BJ (cell line): Measurements from ENCODE around the gene R3HDM2. TPM values are rescaled to one million over a fixed set of nuclear protein-coding genes. Genes with fewer than 3 reads are reported as not detected.

Source experiments
- CTCF ChIA-PET: fragments of 350-600 bp; formaldehyde crosslinking; extraction: SDS; loops from one replicate; lab custom pipeline; 2021; ENCODE audit warnings: antibody characterized with exemption, inconsistent platforms; lab: Yijun Ruan, JAX
- POLR2A ChIA-PET: fragments of 300-600 bp; sonication (Branson Sonifier 250); formaldehyde crosslinking; extraction: SDS; loops from one replicate; lab custom pipeline; 2021; ENCODE audit warnings: antibody characterized with exemption; lab: Charles Lee
- DNase-seq: peaks from one replicate; pipeline ENCODE4 v3.0.0-alpha.2; 2011; ENCODE audit warnings: low read depth
- H3K27me3 ChIP-seq: 2 replicates; pipeline ENCODE4 v1.6.0; 2011; ENCODE audit warnings: low read length; ENCODE audit not compliant: control insufficient read depth, insufficient read depth
- H3K36me3 ChIP-seq: 2 replicates; pipeline ENCODE4 v1.5.1; 2011; ENCODE audit warnings: low read length; ENCODE audit not compliant: control insufficient read depth, insufficient read depth
- H3K4me3 ChIP-seq: 2 replicates; pipeline ENCODE4 v1.5.1; 2011; ENCODE audit warnings: low read depth, mild to moderate bottlenecking, control low read depth, low read length
- CTCF ChIP-seq: IDR thresholded peaks from 2 replicates; pipeline ENCODE4 v1.5.1; 2011; ENCODE audit warnings: low read depth, mild to moderate bottlenecking, control low read depth, inconsistent platforms, low read length, moderate library complexity; ENCODE audit not compliant: insufficient read depth
- polyA plus RNA-seq: library from polyadenylated mRNA; depleted of rRNA; stranded (reverse); fragments of >200 nt; gene quantifications from 2 replicates; pipeline ENCODE4 v1.2.3, GENCODE V29; 2011

Gene R3HDM2
- polyA plus RNA-seq, 1 experiment: 27.4 TPM

- DNase-seq: no peak
- TF ChIP-seq CTCF: no peak
- ChIA-PET POLR2A (interaction anchor here (0.6 to 0.8 kb wide), 2 partner anchors 12 to 21 kb away, joined by 4 read pairs; partner anchors contain the start of gene SHMT2), CTCF (interaction anchor here (1.0 to 14.9 kb wide), 6 partner anchors 10 to 94 kb away, joined by 3 to 334 read pairs (median 5); partner anchors contain the start of gene SHMT2)
- Histone ChIP-seq H3K4me3 (no peak overlapping the region), H3K27me3 (peaks cover 15% of the 10 kb centered on the region), H3K36me3 (peaks cover 5% of the 10 kb centered on the region; the same call in 1 of the 2 replicates)
Measured at GRCh38 chr12:57218030-57218853, 212.6 kb downstream of the R3HDM2 start.

GRCh38 chr12:57216921-57217879, 213.6 kb downstream of the R3HDM2 start:
- ChIA-PET CTCF (interaction anchor here (1.0 to 14.9 kb wide), 7 partner anchors 11 to 236 kb away, joined by 3 to 334 read pairs (median 5); partner anchors contain the start of gene SHMT2), POLR2A (interaction anchor here (0.6 kb wide), 1 partner anchor 22 kb away, joined by 4 read pairs; no protein-coding TSS in a partner anchor)
- no peak for TF ChIP-seq CTCF
- H3K4me3 ChIP-seq: peak overlapping the region; percentile 55
- peaks cover 9% of the 10 kb centered on the region for H3K36me3 ChIP-seq
- no peak for DNase-seq
- peaks cover 15% of the 10 kb centered on the region for H3K27me3 ChIP-seq

- Histone ChIP-seq H3K27me3 (peaks cover 13% of the 10 kb centered on the region), H3K36me3 (peaks cover 14% of the 10 kb centered on the region), H3K4me3 (peak within 1 kb of the TSS; percentile 55)
- no peak for DNase-seq
- CTCF ChIA-PET: interaction anchor here (1.1 to 14.9 kb wide), 7 partner anchors 7 to 237 kb away, joined by 3 to 334 read pairs (median 20); partner anchors contain the start of gene SHMT2
- POLR2A ChIA-PET: interaction anchor here (0.6 kb wide), 1 partner anchor 42 kb away, joined by 3 read pairs; no protein-coding TSS in a partner anchor
- TF ChIP-seq CTCF: no peak
Measured at GRCh38 chr12:57216014-57216911, 214.6 kb downstream of the R3HDM2 start, which contains the start of gene NXPH4. Gene NXPH4, plus strand, starts transcription at chr12:57216794. Its CDS starts 176 bp downstream, at chr12:57216970.

GRCh38 chr12:57215668-57216013, 215.2 kb downstream of the R3HDM2 start:
- no peak for DNase-seq
- Histone ChIP-seq H3K27me3 (peaks cover 12% of the 10 kb centered on the region), H3K4me3 (no peak overlapping the region), H3K36me3 (peaks cover 16% of the 10 kb centered on the region)
- CTCF ChIA-PET: interaction anchor here (1.1 to 14.9 kb wide), 4 partner anchors 8 to 40 kb away, joined by 3 to 334 read pairs (median 78); partner anchors contain the start of gene SHMT2
- no peak for TF ChIP-seq CTCF
- POLR2A ChIA-PET: interaction anchor here (0.6 kb wide), 1 partner anchor 41 kb away, joined by 3 read pairs; no protein-coding TSS in a partner anchor
